ENCODE measurements around the gene RPL22.
A peak's percentile ranks its signal among the peaks of the same experiment; 100 is the strongest.

The RPL22 gene

DNA sequence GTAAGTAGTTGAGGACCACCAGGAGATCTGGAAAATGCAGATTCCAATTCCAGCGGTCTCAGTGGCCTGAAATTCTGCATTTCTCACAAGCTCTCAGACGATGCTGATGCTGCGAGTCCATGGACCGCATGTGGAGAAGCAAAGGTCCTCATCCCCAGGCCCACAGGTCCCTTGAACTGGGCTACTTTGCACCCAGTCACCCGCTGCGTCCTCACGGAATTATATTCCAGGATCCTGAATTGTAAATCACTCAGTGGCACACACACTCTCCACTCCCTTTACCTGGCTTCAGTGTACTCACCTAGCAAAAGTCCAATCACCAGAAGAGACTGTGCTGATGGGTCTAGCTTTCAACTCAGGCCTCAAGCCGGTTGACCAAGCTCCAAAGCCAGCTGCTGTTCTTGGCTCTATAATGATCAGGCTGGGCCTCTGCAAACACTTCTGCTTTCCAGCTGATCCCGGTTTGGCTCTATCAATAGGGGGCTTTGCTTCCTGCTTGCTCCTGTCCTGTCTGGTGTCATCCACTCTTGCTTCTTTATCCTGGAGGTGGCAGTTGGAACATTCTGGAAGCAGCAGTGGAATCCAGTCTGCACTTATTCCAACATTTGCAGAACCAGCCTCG is 904 bp upstream of the RPL22 start:
- DNase-seq: no peak

DNA sequence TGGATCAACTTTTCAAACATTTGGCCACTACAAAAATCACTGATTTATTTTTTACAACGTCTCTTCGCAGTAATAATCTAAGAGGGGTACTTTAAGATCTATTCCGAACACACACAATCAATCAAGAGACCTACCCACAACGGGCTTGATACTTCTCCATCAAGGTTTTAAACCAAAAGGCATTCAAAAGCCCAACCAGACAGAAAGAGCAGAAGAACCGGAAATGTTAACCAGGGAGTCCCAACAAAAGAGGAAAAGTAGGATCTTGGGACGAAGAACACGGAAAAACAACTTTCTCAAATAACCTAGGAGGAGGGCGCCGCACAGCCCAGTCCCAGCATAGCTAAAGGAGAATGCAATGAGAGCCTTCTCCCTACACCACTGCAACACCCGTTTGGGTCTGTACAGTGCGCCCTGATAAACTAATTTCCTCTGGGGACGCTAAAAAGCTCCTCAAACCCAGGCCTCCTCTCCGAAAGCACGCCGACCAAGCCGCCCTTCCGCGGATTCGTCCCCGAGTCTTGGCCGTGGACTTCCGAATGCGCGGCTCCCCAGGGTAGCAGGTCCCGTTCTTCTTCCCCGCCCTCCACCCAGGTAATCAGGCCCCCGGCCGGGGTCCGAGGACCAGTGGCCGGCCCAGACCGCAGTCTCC is 623 bp downstream of the RPL22 start:
- DNase-seq: peak; percentile 19

DNA sequence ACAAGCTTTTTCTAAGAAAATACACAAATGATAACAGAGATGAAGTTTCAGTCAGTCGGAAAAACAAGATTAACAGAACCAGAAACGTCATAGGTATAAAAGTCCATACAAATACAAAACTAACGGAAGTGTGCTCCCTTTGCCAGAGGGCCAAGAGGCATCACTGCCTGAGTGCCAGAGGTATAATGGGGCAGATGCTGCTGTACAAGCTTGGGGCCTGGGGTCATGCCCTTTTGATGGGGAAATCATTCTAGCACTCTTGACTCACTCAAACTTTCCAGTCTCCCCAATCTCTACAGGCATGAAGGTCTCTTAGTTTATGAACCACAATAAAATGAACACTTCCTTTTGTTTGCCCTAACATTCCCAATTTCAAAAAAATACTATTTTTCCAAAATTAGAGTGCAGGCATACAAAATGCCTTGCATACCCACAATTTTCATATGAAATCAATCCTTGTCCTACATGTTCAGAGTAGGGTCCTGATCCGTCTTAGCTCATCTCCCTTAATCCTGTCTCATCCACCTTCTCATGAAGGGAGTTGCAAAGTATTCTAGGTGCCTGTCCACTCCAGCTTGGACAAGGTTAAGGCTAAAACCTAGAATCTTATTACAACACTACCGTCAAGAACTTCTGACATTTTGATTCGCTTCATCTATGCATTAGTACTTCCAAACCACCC is 1.5 kb downstream of the RPL22 start:
- no peak for DNase-seq

DNA sequence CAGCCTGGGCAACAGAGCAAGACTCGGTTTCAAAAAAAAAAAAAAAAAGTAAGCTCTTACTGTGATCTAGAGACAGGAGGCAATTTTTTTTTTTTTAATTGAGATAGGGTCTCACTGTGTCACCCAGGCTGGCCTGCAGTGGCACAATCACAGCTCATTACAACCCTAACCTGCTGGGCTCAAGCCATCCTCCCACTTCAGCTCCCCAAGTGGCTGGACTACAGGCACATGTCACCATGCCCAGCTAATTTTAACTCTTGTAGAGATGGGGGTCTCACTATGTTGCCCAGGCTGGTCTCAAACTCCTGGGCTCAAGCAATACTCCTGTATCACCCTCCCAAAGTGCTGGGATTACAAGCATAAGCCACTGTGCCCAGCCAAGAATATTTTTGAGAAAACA is 7.4 kb downstream of the RPL22 start:
- no peak for DNase-seq

DNA sequence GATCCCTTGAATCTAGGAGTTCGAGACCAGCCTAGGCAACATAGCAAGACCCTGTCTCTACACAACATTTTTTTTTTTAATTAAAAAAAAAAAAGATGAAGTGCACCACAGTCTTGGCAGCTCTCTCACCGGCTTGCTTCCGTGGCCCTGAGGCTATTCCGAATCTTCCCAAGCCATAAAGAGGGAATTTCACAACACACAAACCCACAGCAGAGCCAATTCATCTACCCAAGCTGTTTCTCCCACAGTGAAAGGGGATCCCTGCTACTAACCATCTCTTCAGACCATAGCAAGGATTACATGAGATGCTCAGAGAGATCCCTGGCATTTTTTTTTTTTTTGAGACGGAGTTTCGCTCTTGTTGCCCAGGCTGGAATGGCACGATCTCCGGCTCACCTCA is 10.9 kb downstream of the RPL22 start:
- DNase-seq: no peak

DNA sequence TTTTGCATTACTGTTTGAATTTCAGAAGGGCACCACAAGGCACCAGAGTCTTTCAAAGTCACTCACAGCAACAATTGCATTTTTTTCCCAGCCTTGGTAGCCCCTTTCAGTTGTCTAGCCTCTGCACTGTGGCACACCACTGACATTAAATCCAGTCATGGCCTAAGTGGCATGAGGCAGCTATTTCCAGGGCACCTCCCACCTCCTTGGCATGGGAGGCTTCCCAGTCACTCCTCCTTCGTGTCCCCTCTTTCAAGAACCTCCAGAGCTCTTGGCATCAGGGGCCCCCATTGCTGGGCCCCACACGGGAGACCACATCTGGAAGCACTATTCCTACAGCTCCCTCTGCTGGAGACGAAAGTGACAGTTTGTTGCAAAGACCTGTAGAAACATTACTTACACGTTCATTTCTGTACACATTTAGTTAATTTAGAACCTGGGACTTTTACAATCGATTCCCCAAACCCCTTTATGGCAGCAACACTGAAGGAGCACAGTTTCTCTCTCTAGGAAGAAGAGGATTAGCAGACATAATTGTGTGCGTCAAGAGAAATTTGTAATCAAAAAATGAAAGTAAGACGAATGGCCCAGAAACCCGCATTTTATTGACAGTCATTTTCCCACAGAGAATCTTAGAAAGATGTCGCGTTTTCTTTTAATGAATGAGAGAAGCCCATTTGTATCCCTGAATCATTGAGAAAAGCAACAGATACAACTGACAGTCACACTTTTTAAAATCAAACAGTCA is 13.6 kb downstream of the RPL22 start:
- DNase-seq: peak; percentile 35

DNA sequence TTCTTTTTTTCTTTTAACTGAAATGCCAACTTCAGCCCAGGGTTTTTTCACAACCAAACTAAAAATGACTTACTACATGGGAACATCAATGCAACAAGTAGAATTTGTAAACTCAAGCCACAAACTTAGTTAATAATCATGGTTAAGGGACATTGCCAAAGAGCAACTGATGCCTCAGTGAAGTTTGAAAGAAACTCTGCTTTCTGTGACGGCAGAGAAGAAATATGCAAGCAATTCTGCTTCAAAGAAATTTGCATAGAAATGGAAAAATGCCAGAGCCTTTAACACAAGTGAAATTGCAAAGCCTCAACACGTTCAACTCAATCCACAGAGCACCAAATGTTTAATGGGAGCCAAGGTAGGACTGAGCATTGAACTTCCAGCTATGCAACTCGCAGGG is 14.2 kb downstream of the RPL22 start:
- DNase-seq: no peak

DNA sequence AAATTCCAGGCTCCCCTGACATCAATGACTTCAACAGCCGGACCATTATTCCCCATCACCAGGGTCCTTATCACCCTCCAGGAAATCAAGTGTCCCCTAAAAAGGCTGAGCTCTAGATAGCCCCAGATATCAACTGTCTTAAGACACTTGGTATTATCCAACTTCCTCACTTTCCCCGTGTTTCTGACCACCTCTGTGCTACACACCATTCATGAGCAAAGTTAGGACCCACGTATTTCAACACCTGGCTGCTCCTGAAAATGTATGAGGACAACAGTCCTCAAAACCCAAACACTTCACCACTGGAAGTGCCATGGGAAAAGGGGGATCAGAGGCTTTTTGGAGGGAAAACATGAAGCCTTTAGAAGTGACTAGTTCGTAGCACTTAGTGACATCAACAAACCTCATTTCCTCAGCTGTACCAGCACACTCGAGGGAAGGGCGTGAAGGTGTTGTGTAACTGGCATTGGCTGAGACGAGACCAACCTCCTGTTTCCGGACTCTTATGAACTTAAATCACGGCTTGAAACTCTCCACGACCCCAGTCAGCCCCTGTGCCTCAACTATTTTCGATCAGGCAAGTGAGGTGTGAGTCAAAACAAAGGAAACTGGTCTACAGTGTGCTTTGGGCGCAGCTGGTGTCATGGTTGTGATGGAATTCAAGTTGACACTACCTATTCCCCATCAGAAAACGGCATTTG is 15.2 kb downstream of the RPL22 start:
- no peak for DNase-seq

DNA sequence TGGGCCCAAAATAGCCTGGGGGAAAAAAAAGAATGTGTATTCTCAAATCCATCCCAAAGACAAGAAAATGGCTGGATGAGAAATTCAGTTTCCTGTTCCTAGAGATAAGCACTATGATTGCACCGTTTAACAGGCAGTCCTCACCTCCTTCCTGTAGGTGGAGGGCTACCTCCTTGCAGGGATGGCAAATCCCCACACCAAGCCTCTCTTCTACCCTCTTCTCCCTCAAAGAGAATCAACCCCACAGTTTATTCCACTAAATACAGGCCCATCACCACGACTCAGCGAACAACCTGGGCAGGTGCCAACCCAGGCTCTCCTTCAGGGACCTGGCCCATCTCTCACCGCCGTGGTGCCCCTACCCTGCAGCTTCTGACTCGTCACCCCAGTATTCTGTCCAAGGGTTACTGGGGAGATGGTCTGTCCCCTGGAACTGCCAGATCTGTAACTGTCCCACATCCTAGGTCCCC is 15.8 kb downstream of the RPL22 start:
- DNase-seq: no peak

DNA sequence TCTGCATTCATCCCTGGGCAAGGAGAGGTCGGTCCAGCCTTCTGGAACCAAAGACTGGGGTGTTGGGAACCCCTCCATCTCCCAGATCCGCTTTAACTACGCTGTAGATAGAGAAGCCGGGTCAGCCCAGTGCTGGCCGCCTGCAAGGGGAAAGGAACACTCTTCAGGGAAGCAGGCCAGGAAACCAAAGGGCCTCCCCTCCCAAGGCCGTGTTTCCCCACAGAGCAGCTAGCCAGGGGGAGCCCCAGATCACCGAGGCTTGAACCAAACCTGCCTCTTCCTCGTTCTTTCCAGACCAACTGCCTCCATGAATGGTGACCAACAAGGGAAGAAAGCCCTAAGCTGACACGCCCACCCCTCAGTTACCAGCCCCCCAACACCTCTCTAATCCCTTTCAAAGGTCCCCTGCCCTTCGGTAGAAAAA is 18.0 kb downstream of the RPL22 start:
- DNase-seq: no peak

DNA sequence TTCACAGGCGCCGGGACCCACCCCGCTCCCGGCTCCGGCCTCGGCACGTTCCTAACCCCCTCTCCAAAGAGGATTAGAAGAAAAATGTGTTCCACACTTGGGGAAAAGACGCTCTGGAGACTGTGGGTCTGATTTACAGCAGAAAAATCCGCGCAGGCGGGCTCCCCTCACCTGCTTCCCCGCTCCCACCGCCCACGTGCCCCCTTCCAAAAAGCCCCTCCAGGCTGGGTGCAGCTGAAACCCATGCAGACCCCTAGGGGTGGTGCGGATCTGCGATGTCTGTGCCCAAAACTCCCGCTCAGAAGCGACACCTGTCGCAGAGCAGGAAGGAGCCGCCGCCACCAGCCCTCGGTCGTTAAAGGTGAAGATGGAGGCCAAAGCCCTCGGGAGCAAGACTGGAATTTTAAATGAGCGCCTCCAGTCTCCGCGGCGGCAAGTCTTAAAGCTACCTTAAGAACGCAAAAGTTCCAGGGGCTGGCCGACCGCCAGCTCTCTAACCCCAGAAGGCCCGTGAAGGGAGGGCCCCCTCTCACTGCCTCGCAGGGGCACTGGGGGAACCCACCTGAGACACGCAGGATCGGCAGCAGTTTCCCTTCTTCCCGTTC is 18.6 kb downstream of the RPL22 start:
- no peak for DNase-seq

DNA sequence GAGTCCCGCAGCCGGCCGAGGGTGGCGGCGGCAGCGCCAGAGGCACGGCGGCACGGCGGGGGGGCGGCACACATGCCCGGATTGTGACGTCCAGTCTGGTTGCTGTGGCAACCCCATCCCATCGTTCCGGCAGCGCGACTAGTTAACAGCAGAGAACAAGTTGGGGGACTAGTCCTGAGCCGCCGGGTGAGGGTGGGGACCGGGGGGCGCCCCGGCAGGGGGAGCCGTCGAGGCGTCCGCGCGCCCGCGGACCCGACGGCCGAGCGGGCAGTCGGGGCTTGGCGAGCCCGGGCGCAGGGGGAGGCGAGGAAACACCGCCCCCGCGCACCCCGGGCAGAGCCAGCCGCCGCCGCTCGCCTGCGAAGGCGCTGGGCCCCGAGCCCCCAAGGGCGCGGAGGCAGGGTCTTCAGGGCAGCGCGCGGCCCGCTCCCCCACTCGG is 19.1 kb downstream of the RPL22 start, which contains the start of gene CHD5:
TSS of gene CHD5 (minus strand) at position 54 of the 439 bp plus-strand sequence. CDS start 298 bp downstream, outside the sequence.
- DNase-seq: no peak

DNA sequence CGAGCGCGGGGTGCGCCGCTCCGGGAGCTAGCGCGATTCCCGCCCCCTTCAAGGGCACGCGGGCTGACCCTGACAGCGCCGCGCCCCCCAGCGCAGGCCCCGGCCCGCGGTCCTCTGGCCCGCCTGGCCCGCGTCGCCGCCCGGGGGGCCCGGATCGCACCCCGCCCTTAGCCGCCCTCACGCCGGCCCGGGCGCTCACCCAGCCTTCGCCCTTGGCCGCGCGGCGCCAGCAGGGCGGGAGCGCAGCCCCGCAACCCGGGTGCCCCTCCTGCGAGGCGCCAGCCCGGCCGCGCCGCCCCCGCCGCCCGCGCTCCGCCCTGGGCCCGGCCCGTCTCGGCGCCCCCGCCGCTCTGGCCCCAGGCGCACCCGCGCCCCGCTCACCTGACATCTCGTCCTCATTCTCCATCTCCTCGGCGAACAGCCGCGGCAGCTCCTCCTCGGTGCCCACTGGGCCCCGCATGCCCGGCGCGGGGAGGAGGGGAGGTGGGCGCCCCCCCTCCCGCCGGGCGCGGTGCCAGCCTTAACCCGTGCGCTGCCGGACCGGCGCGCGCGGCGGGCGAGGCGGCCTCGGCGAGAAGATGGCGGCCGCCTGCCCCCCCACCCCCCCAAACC is 19.7 kb downstream of the RPL22 start:
- DNase-seq: no peak

DNA sequence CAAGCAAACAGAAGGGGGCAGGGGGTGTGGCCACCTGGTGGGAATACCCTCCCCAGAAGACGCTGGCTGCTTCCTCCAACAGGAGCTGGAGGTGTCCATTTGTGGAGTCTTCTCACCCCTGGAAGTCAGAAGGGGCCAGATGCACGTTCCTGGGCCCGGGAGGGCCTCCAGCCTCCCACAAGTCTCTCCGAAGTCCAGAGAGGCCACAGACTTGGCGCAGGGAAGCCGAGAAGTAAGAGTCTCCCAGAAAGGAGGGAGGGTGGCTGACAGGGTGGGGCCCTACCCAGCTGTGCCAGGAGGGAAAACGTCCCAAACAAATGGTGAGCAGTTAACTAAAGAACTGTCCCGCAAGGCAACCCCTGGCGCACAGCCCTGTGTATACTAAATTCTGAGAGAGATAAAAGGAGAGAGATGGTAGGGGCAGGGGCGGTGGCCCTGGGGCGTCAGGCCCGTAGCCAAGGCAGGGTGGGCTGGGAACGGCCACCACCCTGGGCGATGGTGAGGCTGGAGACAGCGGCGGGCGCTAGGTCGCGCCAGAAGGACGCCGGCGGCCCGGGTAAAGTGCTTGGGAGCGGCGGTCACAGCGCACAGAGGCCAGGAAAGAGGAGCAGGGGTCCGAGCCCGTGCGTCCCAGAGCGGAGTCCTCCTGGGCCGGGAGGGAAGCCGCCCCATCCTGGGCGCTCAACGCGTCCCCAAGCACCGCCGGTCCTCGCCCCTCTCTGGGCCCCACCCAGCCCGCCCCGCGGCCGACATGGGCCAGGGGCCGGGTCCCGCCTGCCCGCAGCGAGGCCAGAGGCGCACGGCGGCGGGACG is 20.4 kb downstream of the RPL22 start:
- DNase-seq: no peak

DNA sequence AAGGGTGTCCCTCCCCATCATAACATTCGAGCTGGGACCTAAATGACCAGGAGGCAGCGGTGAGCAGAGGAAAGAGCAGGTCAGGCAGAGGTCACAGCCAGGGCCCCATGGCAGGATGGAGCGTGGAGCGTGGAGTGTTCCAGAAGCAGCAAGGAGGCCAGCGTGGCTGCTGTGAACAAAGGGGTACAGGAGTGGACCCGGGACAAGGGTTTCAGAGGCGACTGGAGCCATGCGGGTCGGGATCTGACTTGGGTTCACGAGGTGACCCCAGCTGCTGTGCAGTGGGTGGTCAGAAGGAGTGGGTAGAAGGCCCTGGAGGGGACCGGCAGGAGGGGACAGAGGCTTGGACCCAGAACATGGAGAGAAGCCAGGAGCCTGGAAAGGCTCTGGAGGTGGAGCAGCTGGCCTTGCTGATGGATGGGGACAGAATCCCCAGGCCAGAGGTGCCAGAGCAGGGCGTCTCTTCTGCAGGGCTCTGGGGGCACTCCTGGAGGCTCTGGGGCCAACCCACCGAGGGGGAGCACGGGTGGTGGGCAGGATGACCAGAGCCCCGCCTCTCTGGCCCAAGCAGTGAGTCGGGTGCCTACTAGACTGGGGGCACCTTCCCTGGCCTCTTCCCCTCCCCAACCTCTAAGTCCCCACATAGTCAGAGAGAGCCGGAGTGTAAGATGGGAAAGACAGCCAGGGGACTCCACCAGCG is 21.6 kb downstream of the RPL22 start:
- DNase-seq: no peak

DNA sequence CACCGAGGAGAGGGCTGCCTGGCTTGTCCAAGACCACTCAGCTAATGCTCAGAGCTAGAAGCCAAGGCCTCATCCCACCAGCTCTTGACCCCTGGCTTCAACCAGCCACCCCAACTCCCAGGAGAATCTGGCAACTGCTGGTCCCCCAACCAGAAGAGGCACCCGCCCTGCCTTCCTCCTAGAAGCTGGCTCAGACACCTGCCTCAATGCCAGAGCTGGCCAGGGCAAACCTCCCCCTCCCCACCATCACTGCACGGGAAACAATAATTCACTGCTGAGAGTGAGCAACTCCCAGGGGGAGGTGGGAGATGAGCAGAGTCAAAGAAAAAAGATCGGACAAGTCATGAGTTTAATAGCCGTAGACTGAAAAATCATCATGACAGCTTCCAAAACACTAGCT is 22.6 kb downstream of the RPL22 start:
- no peak for DNase-seq

DNA sequence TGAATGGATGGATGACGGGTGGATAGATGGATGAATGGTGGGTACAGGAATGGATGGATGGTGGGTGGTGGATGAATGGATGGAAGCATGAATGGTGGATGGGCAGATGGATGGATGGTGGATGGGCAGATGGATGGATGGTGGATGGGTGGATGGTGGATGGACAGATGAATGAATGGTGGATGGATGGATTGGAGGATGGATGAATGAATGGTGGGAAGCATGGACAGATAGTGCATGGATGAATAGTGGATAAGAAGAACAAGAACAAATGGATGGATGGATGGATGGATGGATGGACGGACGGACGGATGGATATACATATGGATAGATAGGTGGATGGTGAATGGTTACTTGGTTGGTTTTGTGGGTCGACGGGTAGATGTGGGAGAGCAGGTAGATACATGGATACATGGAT is 24.0 kb downstream of the RPL22 start:
- DNase-seq: no peak

DNA sequence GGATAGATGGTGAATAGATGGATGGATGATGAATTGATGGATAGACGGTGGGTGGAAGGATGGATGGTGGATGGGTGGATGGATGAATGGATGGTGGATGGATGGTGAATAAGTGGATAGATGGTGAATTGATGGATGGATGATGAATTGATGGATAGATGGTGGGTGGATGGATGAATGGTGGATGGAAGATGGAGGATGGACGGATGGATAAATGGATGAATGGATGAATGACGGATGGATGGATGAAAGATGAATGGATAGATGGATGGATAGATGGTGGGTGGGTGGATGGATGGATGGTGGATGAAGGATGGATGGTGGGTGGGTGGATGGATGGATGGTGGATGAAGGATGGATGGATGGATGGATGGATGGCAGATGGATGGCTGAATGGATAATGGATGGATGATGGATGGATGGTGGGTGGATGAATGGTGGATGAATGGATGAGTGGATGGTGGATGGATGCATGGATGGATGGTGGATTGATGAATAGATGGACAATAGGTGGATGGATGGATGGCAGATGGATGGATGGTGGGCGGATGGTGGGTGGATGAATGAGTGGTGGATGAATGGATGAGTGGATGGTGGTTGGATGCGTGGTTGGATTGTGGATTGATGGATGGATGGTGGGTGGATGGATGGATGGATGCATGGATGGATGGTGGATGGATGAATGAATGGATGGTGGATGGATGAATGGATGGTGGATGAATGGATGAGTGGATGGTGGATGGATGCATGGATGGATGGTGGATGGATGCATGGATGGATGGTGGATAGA is 24.6 kb downstream of the RPL22 start:
- DNase-seq: no peak

DNA sequence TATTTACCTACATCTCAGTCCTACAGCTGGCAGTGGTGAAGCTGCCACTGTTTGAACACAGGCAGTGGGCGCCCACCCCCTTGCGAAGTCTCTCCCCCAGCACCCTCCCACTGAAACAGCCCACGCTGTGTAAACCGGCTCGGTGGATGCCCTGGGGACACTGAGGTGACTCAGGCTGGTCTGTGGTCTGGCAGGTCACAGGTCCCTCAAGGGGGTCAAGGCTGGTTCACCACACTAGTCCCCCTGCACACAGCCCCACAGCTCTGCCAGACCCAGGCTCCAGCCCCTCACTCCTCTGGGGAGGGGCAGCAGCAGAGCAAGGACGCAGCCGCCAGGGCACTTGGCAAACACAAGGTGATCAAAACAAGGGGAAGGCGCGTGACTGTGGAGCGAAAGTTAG is 26.8 kb downstream of the RPL22 start:
- DNase-seq: no peak

Data from CD4-positive, alpha-beta T cell treated with Interleukin-21 for 1 hour (primary cell).